HG03060 (cell line): ENCODE results near the gene TUBA3E.
"Not testable (repeated sequence)": the region's sequence is repeated elsewhere in the genome, so short reads cannot be mapped to it uniquely, and the experiment has no call there.

ENCODE experiments used
- ATAC-seq: cut with Tn5 transposase; IDR thresholded peaks from one replicate; pipeline ENCODE4 v1.9.1; 2021; ENCODE audit warnings: low read depth, moderate number of reproducible peaks; ENCODE audit not compliant: unreplicated experiment

TUBA3E gene

GRCh38 chr2:130150181-130151144 is 47.8 kb downstream of the TUBA3E start:
- no peak for ATAC-seq

GRCh38 chr2:130148515-130148914 is 49.7 kb downstream of the TUBA3E start:
- ATAC-seq: not testable (repeated sequence)

- peak; percentile 48 for ATAC-seq
Measured at GRCh38 chr2:130145006-130145414, 53.2 kb downstream of the TUBA3E start, which contains the start of gene CCDC74B. CCDC74B (minus strand) TSS chr2:130145112; CDS start chr2:130144996, 116 bp downstream.

GRCh38 chr2:130143266-130144039 is 54.8 kb downstream of the TUBA3E start:
- not testable (repeated sequence) for ATAC-seq

GRCh38 chr2:130142396-130143265 is 55.6 kb downstream of the TUBA3E start:
- not testable (repeated sequence) for ATAC-seq
